ENCODE data around the gene ZNF541.
A peak's percentile ranks its signal among the peaks of the same experiment; 100 is the strongest.

Gene ZNF541

GRCh38 chr19:47573071-47574026, at the start of gene ZNF541:
TSS of gene ZNF541 (minus strand) at chr19:47573148. CDS start at chr19:47555856, 17,292 bp downstream.
- no peak for DNase-seq

- DNase-seq = no peak
Observed at GRCh38 chr19:47619763-47620162, 46.8 kb upstream of the ZNF541 start.

GRCh38 chr19:47618771-47619170, 45.8 kb upstream of the ZNF541 start:
- DNase-seq = no peak

GRCh38 chr19:47615714-47616113, 42.8 kb upstream of the ZNF541 start:
- DNase-seq = no peak

GRCh38 chr19:47615230-47615629, 42.3 kb upstream of the ZNF541 start:
- no peak for DNase-seq

GRCh38 chr19:47614559-47614958, 41.6 kb upstream of the ZNF541 start:
- DNase-seq = no peak

GRCh38 chr19:47614021-47614295, 41.0 kb upstream of the ZNF541 start:
- DNase-seq = no peak

GRCh38 chr19:47613165-47614020, 40.4 kb upstream of the ZNF541 start:
- DNase-seq = no peak

- DNase-seq = no peak
Observed at GRCh38 chr19:47610902-47611301, 38.0 kb upstream of the ZNF541 start.

- DNase-seq = no peak
Observed at GRCh38 chr19:47609906-47610894, 37.3 kb upstream of the ZNF541 start.

GRCh38 chr19:47608969-47609905, 36.3 kb upstream of the ZNF541 start, which contains the start of gene BICRA:
TSS of gene BICRA (plus strand) at chr19:47609134. CDS start at chr19:47673575, 64,441 bp downstream.
- peak; percentile 73 for DNase-seq

- DNase-seq = peak; percentile 75
Observed at GRCh38 chr19:47608074-47608918, 35.3 kb upstream of the ZNF541 start.

- no peak for DNase-seq
Observed at GRCh38 chr19:47607564-47608073, 34.7 kb upstream of the ZNF541 start.

GRCh38 chr19:47603706-47604565, 31.0 kb upstream of the ZNF541 start:
- no peak for DNase-seq

GRCh38 chr19:47601180-47601904, 28.4 kb upstream of the ZNF541 start:
- DNase-seq = no peak

GRCh38 chr19:47600246-47601179, 27.6 kb upstream of the ZNF541 start:
- DNase-seq = peak; percentile 95

GRCh38 chr19:47599671-47600245, 26.8 kb upstream of the ZNF541 start:
- peak; percentile 30 for DNase-seq
